Right lobe of liver (tissue), 4 donors: ENCODE measurements around the gene MT1G.

Source experiments
- CTCF ChIP-seq, 4 donors: fragments of 200-600 bp in 3 of 4; fragments of 450-650 bp in 1 of 4; IDR thresholded peaks; one replicate each; pipeline versions ENCODE4 v1.5.1 to v1.8.0; 2016 to 2022; ENCODE audit warnings: antibody characterized with exemption in 4 of 4, mild to moderate bottlenecking in 2 of 4
- POLR2A ChIP-seq: fragments of 450-650 bp; IDR thresholded peaks from one replicate; pipeline ENCODE4 v1.6.1; 2017; ENCODE audit warnings: antibody characterized with exemption, mild to moderate bottlenecking
- donor health status: DM: no; HTN: no; CAD: no.
- donor health status: DM: no; HTN: no; CAD: no.
- donor health status: DM: no; HTN: yes; CAD: no.

DNA sequence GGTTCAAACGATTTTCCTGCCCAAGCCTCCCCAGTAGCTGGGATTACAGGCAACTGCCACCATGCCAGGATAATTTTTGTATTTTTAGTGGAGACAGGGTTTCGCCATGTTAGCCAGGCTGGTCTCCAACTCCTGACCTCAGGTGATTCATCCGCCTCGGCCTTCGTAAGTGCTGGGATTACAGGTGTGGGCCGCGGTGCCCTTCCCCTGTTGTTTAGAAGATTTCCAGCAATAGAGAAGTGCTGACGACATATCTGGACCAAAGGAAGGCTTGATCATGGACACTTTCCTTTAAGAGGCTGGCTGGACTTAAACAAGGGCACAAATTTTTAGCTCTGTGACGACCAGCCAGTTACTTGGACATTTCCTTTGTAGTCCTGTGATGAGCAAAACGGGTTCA is 36.7 kb downstream of the MT1G start:
- no peak for TF ChIP-seq CTCF (IDR thresholded peaks at IDR 0.05)
- TF ChIP-seq POLR2A, result no peak
